HEK293 (cell line): Measurements from ENCODE around the gene PRKCE.

Source experiments
- CTCF ChIA-PET: fragments of 350-600 bp; formaldehyde crosslinking; extraction: SDS; loops from one replicate; lab custom pipeline; 2021; ENCODE audit warnings: antibody characterized with exemption; lab: Yijun Ruan, JAX
- POLR2A ChIA-PET: fragments of 300-600 bp; formaldehyde crosslinking; extraction: SDS; loops from one replicate; lab custom pipeline; 2020; ENCODE audit warnings: antibody characterized with exemption, inconsistent platforms; lab: Yijun Ruan, JAX
- H3K27ac ChIP-seq: fragments of 200-500 bp; sonication (Bioruptor generic); 2 replicates; pipeline ENCODE4 v1.5.1; 2014; ENCODE audit warnings: low read depth, low read length, control low read depth, inconsistent platforms; ENCODE audit errors: extremely low read depth
- H3K36me3 ChIP-seq, 2 experiments: fragments of 200-500 bp in 1 of 2; sonication (Bioruptor generic) in 1 of 2; 1 replicate in 1 of 2; 2 replicates in 1 of 2; pipeline ENCODE4 v1.5.1; 2014 to 2017; ENCODE audit warnings: inconsistent platforms in 2 of 2, low read length in 2 of 2; ENCODE audit not compliant: control insufficient read depth in 2 of 2, insufficient read depth in 1 of 2
- H3K4me1 ChIP-seq: fragments of 200-500 bp; sonication (Bioruptor generic); 2 replicates; pipeline ENCODE4 v1.5.1; 2014; ENCODE audit warnings: mild to moderate bottlenecking, low read length, inconsistent platforms; ENCODE audit not compliant: control insufficient read depth, insufficient read depth
- H3K4me3 ChIP-seq: 2 replicates; pipeline ENCODE4 v1.5.1; 2011; ENCODE audit warnings: low read depth, mild to moderate bottlenecking, control low read depth, low read length, moderate library complexity
- H3K9me3 ChIP-seq: fragments of 200-500 bp; sonication (Bioruptor generic); 2 replicates; pipeline ENCODE4 v1.5.1; 2014; ENCODE audit warnings: low read depth, low read length, inconsistent platforms; ENCODE audit not compliant: control insufficient read depth, insufficient read depth
- BCL11A ChIP-seq: fragments of 450-650 bp; formaldehyde crosslinking; IDR thresholded peaks from 2 replicates; pipeline ENCODE4 v1.5.1; 2016; ENCODE audit warnings: low read depth, missing biosample characterization, missing genetic modification characterization
- GLI4 ChIP-seq: fragments of 450-650 bp; formaldehyde crosslinking; IDR thresholded peaks from 2 replicates; pipeline ENCODE4 v1.5.1; 2016; ENCODE audit warnings: missing biosample characterization, missing genetic modification characterization
- OVOL3 ChIP-seq: fragments of 450-650 bp; formaldehyde crosslinking; IDR thresholded peaks from 2 replicates; pipeline ENCODE4 v1.5.1; 2016; ENCODE audit warnings: missing biosample characterization, missing genetic modification characterization
- SETDB1 ChIP-seq: IDR thresholded peaks from one replicate; pipeline ENCODE4 v1.6.1; 2017; ENCODE audit warnings: mild to moderate bottlenecking, low read length, moderate library complexity, mixed read lengths; ENCODE audit not compliant: insufficient read length
- ZBTB21 ChIP-seq: fragments of 450-650 bp; formaldehyde crosslinking; IDR thresholded peaks from 2 replicates; pipeline ENCODE4 v1.5.1; 2017; ENCODE audit warnings: missing biosample characterization, missing genetic modification characterization
- ZNF148 ChIP-seq: fragments of 450-650 bp; formaldehyde crosslinking; IDR thresholded peaks from 2 replicates; pipeline ENCODE4 v1.5.0; 2017; ENCODE audit warnings: missing biosample characterization, missing genetic modification characterization, borderline replicate concordance
- ZNF155 ChIP-seq: fragments of 450-650 bp; formaldehyde crosslinking; IDR thresholded peaks from 2 replicates; pipeline ENCODE4 v1.5.1; 2016; ENCODE audit warnings: missing biosample characterization, missing genetic modification characterization
- ZNF174 ChIP-seq: fragments of 450-650 bp; formaldehyde crosslinking; IDR thresholded peaks from 2 replicates; pipeline ENCODE4 v1.5.0; 2017; ENCODE audit warnings: missing biosample characterization, mild to moderate bottlenecking, missing genetic modification characterization
- ZNF175 ChIP-seq: fragments of 450-650 bp; formaldehyde crosslinking; IDR thresholded peaks from 2 replicates; pipeline ENCODE4 v1.5.1; 2016; ENCODE audit warnings: missing biosample characterization, missing genetic modification characterization
- ZNF211 ChIP-seq: fragments of 450-650 bp; formaldehyde crosslinking; IDR thresholded peaks from 2 replicates; pipeline ENCODE4 v1.5.1; 2016; ENCODE audit warnings: low read depth, missing biosample characterization, missing genetic modification characterization
- ZNF274 ChIP-seq, 2 experiments: fragments of 200-500 bp in 1 of 2; fragments of 450-650 bp in 1 of 2; sonication (Bioruptor generic) in 1 of 2; formaldehyde crosslinking in 1 of 2; IDR thresholded peaks; 2 replicates each; pipeline versions ENCODE4 v1.5.1 to v1.6.1; 2014 to 2016; ENCODE audit warnings: borderline replicate concordance in 1 of 2, inconsistent platforms in 1 of 2, low read length in 1 of 2, missing biosample characterization in 1 of 2, missing genetic modification characterization in 1 of 2
- ZNF341 ChIP-seq: fragments of 450-650 bp; formaldehyde crosslinking; IDR thresholded peaks from 2 replicates; pipeline ENCODE4; 2016; ENCODE audit warnings: low read depth, missing biosample characterization, missing genetic modification characterization
- ZNF433 ChIP-seq: fragments of 450-650 bp; formaldehyde crosslinking; IDR thresholded peaks from 2 replicates; pipeline ENCODE4 v1.5.1; 2016; ENCODE audit warnings: missing biosample characterization, missing genetic modification characterization, low read depth
- ZNF449 ChIP-seq: fragments of 450-650 bp; formaldehyde crosslinking; IDR thresholded peaks from 2 replicates; pipeline ENCODE4 v1.5.1; 2017; ENCODE audit warnings: missing biosample characterization, mild to moderate bottlenecking, missing genetic modification characterization, moderate library complexity
- ZNF544 ChIP-seq: fragments of 450-650 bp; formaldehyde crosslinking; IDR thresholded peaks from 2 replicates; pipeline ENCODE4 v1.5.0; 2017; ENCODE audit warnings: missing biosample characterization, missing genetic modification characterization
- ZNF548 ChIP-seq: fragments of 450-650 bp; formaldehyde crosslinking; IDR thresholded peaks from 2 replicates; pipeline ENCODE4 v1.5.1; 2016; ENCODE audit warnings: missing biosample characterization, missing genetic modification characterization
- ZNF624 ChIP-seq: fragments of 450-650 bp; formaldehyde crosslinking; IDR thresholded peaks from 2 replicates; pipeline ENCODE4 v1.5.1; 2017; ENCODE audit warnings: missing biosample characterization, missing genetic modification characterization
- ZNF626 ChIP-seq: fragments of 450-650 bp; sonication (Bioruptor Pico); formaldehyde crosslinking; IDR thresholded peaks from 2 replicates; pipeline ENCODE4 v1.5.1; 2018; ENCODE audit warnings: missing biosample characterization, missing genetic modification characterization, inconsistent platforms
- ZNF629 ChIP-seq: fragments of 450-650 bp; formaldehyde crosslinking; IDR thresholded peaks from 2 replicates; pipeline ENCODE4 v1.5.1; 2017; ENCODE audit warnings: missing biosample characterization, missing genetic modification characterization
- ZNF677 ChIP-seq: fragments of 450-650 bp; IDR thresholded peaks from 2 replicates; pipeline ENCODE4 v1.5.0; 2018; ENCODE audit warnings: missing biosample characterization, mild to moderate bottlenecking, missing genetic modification characterization, moderate library complexity
- ZNF785 ChIP-seq: fragments of 450-650 bp; formaldehyde crosslinking; IDR thresholded peaks from 2 replicates; pipeline ENCODE4 v1.5.1; 2016; ENCODE audit warnings: missing biosample characterization, missing genetic modification characterization
- TF ChIP-seq, protein P1 (sequence below): fragments of 450-650 bp; formaldehyde crosslinking; conservative IDR thresholded peaks from 2 replicates; pipeline ENCODE4 v1.5.1; 2016; ENCODE audit warnings: low read depth, missing biosample characterization, missing genetic modification characterization

PRKCE gene

DNA sequence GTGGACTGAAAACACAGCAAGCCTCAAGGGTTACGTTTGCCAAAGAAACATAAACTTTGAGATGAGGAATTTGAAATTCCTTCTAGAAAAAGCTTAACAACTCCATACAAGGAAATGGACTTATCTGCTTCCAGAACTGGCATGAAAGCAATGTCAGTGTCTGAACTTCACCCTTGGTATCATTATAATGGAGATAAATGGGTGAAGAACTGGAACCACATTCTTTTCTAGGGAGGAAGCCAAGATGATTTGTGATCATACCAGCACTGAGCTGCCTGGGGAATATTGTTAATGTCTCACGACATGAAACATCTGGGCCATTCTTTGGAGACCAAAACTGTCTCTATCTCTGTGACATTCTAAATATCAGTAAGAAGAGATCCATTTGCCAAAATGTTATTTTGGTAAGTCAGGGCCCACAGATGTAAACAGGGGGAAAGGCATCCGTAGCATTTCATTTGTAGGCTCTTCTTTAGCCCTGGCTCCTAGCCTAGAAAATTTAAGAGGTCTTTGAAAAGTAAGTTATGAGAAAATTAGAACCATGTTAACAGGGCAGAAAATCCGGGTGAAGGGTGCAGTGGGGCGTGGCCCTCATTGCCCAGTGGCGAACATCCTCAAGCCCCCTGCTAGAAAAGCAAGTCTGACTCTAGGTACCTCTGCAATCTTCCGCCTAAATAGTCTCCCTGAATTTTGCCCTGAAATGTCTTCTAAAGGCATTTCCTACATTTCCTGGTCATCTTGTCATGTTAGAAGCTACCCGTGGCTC, 350.4 kb downstream of the PRKCE start:
- ChIA-PET CTCF (interaction anchor here (0.6 to 3.2 kb wide), 3 partner anchors 9 to 652 kb away, joined by 3 to 19 read pairs (median 7); no protein-coding TSS in a partner anchor), POLR2A (no interaction called here)
- Histone ChIP-seq H3K36me3 (peaks cover 0 to 16% of the 10 kb centered on the region in 2 experiments; a peak in 1 of 3 replicates), H3K27ac (no peak overlapping the region), H3K9me3 (no peaks in the 10 kb centered on the region), H3K4me1 (no peaks in the 10 kb centered on the region), H3K4me3 (no peak overlapping the region)
- no peak for TF ChIP-seq SETDB1
- no peak for TF ChIP-seq ZNF148
- no peak for TF ChIP-seq ZNF548 (tag by site-specific recombination)
- TF ChIP-seq ZBTB21 (tag by site-specific recombination): no peak
- no peak for TF ChIP-seq GLI4 (tag by site-specific recombination)
- no peak for TF ChIP-seq ZNF626 (tag by site-specific recombination)
- TF ChIP-seq ZNF175 (tag by site-specific recombination): no peak
- TF ChIP-seq, all 188 proteins: peak for 0

DNA sequence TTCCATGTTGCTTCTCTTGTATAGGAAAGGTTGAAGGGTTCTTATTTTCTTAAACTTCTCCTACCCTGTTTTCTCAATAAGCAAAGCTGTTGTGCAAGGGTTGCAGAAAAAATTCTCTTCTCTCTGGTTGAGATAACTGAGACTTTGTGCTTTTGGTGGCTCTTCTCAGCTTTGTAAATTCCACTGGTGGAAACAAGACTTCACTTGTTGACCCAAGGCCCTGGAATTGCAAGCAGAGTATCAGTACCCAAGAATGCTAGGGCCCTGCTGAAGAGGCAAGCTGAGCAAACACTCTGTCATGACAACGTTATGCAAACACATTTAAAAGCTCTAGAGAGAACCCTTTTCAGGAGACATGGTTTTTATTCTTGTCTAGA, 351.0 kb downstream of the PRKCE start:
- no peak overlapping the region for H3K27ac ChIP-seq
- CTCF ChIA-PET: interaction anchor here (0.6 to 3.2 kb wide), 3 partner anchors 9 to 651 kb away, joined by 3 to 19 read pairs (median 7); no protein-coding TSS in a partner anchor
- TF ChIP-seq OVOL3 (no peak), ZNF544 (tag by site-specific recombination) (no peak)
- TF ChIP-seq, all 188 proteins: peak for 0
- Histone ChIP-seq H3K4me3 (no peak overlapping the region), H3K9me3 (no peaks in the 10 kb centered on the region), H3K36me3 (peaks cover 0 to 16% of the 10 kb centered on the region in 2 experiments; a peak in 1 of 3 replicates), H3K4me1 (no peaks in the 10 kb centered on the region)
- POLR2A ChIA-PET: interaction anchor here (0.6 kb wide), 1 partner anchor 463 kb away, joined by 6 read pairs; no protein-coding TSS in a partner anchor

- H3K36me3 ChIP-seq: peaks cover 0 to 16% of the 10 kb centered on the region in 2 experiments; a peak in 1 of 3 replicates
- no peak overlapping the region for H3K27ac ChIP-seq
- CTCF ChIA-PET: interaction anchor here (1.1 to 3.2 kb wide), 3 partner anchors 8 to 458 kb away, joined by 3 to 19 read pairs (median 7); no protein-coding TSS in a partner anchor
- no peak for TF ChIP-seq ZNF624 (tag by site-specific recombination)
- no peak for TF ChIP-seq ZNF341 (tag by site-specific recombination)
- TF ChIP-seq ZNF274 (IDR thresholded peaks at IDR 0.05; ENCODE audit: low read length): no peak
- TF ChIP-seq ZNF274 (tag by site-specific recombination; IDR thresholded peaks at IDR 0.05; ENCODE audit: borderline replicate concordance): no peak
- TF ChIP-seq ZNF155 (tag by site-specific recombination): no peak
- TF ChIP-seq, protein P1, sequence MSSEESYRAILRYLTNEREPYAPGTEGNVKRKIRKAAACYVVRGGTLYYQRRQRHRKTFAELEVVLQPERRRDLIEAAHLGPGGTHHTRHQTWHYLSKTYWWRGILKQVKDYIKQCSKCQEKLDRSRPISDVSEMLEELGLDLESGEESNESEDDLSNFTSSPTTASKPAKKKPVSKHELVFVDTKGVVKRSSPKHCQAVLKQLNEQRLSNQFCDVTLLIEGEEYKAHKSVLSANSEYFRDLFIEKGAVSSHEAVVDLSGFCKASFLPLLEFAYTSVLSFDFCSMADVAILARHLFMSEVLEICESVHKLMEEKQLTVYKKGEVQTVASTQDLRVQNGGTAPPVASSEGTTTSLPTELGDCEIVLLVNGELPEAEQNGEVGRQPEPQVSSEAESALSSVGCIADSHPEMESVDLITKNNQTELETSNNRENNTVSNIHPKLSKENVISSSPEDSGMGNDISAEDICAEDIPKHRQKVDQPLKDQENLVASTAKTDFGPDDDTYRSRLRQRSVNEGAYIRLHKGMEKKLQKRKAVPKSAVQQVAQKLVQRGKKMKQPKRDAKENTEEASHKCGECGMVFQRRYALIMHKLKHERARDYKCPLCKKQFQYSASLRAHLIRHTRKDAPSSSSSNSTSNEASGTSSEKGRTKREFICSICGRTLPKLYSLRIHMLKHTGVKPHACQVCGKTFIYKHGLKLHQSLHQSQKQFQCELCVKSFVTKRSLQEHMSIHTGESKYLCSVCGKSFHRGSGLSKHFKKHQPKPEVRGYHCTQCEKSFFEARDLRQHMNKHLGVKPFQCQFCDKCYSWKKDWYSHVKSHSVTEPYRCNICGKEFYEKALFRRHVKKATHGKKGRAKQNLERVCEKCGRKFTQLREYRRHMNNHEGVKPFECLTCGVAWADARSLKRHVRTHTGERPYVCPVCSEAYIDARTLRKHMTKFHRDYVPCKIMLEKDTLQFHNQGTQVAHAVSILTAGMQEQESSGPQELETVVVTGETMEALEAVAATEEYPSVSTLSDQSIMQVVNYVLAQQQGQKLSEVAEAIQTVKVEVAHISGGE: no peak
- no peak for TF ChIP-seq ZNF449 (tag by site-specific recombination)
- TF ChIP-seq BCL11A (tag by site-specific recombination): no peak
- TF ChIP-seq ZNF629 (tag by site-specific recombination): no peak
- TF ChIP-seq ZNF785 (tag by site-specific recombination): no peak
- TF ChIP-seq ZNF433: no peak
- TF ChIP-seq ZNF677 (tag by site-specific recombination): no peak
- TF ChIP-seq ZNF174 (tag by site-specific recombination): no peak
- no peak for TF ChIP-seq ZNF211 (tag by site-specific recombination)
- TF ChIP-seq, all 188 proteins: peak for 0
- POLR2A ChIA-PET: interaction anchor here (0.6 kb wide), 1 partner anchor 463 kb away, joined by 6 read pairs; no protein-coding TSS in a partner anchor
- Histone ChIP-seq H3K4me1 (no peaks in the 10 kb centered on the region), H3K4me3 (no peak overlapping the region), H3K9me3 (no peaks in the 10 kb centered on the region)
Measured at GRCh38 chr2:46002947-46003346, 351.5 kb downstream of the PRKCE start.
